GM18868 (cell line): Measurements from ENCODE around the gene ADNP.

Source experiments
- ATAC-seq: cut with Tn5 transposase; IDR thresholded peaks from one replicate; pipeline ENCODE4 v1.9.1; 2021; ENCODE audit warnings: mild to moderate bottlenecking, moderate library complexity; ENCODE audit not compliant: unreplicated experiment

ADNP gene

GRCh38 chr20:50874111-50874757 is 57.0 kb downstream of the ADNP start:
- ATAC-seq = no peak

DNA sequence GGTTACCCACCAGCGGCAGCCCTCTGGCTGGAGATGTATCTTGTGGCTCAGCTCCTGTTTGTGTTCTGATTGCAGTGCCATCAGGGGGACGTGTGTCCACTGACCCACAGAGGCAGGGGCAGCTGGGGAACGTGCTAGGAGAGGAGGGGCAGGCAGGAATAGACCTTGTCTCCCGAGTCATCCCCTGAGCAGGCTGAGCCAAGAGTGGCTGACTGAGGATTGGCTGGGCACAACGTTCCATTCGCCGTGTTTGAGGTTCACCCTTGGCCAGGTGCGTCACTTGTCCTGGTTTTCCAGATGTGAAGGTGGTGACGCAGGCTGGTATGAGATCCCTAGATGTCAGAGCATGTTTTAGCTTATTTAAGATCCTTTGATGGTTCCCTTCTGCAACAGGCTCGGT is 57.7 kb downstream of the ADNP start:
- no peak for ATAC-seq

GRCh38 chr20:50872560-50873425 is 58.4 kb downstream of the ADNP start:
- no peak for ATAC-seq

DNA sequence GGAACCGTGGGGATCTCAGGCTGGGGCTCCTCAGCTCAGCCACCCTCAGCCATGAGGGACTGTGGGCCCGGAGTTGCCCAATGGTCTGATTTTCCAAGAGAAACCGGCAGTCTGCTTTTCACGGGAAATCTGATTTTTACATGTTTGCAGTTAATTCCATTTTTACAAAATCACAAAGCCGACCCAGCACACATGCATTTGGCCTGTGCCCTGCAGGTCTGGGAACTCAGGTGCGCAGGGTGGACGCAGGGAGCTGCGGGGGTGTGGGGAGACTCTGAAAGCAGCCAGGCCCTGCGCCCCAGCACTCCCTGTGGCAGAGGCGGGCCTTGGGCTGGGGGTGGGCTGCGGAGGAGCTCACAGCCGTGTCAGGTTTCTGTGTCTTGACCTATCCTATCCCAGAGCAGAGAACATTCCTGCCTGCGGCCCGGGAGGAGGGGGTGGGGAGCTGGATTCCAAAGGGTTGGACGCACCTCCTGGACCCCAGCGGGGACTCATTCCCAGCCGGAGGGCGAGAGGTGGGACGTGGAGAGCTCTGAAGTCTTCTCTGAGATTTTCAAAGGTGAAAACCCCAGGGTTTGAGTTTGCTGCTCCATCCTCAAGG is 60.6 kb downstream of the ADNP start:
- ATAC-seq = no peak

DNA sequence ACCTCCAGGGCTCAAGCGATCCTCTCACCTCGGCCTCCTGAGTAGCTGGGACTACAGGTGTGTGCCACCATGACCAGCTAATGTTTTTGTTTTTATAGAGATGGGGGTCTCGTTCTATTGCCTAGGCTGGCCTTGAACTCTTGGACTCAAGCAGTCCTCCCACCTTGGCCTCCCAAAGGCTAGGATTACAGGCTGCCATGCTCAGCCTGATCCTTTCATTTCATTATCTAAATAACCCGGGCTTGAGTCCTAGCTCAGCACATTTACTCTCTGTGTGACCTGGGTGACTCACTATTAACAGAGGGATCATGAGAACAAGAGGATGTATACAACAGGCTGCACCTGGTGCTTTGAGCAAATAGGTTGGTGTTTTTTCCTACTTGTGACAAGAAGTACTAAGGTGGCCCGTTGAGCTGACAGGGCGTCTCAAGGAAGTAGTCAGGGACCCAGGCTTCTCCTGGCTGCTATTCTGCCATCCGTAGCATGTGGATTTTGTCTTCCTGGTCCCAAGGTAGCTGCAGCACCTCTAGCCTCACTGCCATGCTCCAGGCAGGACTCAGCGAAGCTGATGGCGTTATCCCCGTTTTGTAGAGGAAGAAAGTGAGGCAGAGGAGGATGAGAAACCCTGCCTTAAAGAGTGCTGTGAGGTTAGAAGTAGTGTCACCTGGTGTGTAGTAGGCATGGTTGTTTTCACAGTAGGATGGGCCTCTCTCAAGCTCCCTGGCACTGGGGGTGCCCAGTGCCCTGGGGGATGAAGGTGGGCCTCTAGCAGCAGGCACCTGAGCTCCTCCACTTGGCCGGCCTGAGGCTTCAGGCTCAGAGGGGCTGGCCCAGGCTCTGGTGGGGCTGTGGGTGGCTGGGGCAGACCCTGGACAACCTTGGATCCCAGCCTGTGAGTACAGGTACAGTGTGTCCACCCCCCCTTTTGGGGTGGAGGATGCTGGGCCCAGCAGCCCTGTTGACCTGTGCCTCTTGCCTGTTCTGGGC is 62.4 kb downstream of the ADNP start:
- ATAC-seq = no peak

- ATAC-seq = no peak
Measured at GRCh38 chr20:50867805-50868204, 63.4 kb downstream of the ADNP start.

DNA sequence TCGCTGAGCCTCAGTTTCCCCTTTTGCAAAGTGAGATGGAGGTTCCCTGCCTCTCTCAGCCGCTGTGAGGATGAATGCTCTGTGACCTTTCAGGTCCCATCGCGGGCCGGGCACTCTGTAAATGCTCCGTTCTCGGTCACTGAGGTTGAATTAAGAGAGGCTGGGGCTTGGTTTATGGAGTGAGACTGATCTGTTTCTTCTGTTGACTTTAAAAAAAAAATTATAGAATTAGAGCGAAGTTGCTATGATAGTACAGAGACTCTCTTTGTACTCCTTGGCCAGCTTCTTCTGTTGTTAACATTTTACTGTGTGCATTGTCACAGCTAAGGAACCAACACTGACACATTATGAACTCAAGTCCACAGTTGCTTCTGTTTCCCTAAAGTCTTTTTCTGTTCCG is 64.4 kb downstream of the ADNP start:
- no peak for ATAC-seq

DNA sequence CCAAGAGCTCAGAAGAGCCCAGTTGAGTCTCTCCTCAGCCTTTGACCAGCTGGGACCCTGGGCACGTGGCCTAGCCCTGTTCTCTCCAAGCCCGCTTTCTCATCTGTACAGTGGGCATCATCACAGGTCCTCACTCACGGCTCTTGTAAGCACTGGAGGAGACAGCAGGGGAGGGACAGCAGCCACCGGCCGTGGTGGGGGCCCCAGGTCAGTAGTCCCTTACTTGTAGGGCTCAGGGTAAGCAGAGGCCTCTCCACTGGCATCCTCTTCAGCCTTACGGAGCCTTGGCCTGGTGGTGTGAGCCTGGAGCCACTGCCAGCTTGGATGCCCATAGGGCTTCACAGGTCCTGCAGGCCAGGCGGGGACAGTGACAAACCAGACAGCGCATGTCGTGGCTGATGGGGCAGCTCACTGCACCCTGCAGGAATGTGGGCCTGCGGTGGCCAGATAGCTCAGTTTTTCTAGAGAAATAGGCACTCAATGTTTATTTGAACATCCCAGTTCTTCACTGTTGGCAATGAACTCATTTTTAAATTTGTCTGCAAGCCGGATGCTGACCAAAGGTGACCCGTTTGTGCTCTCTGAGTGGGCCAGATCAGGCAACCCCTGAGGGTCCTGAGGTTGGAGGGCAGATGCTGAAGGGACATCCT is 65.1 kb downstream of the ADNP start:
- no peak for ATAC-seq

GRCh38 chr20:50865591-50865990 is 65.6 kb downstream of the ADNP start:
- no peak for ATAC-seq

DNA sequence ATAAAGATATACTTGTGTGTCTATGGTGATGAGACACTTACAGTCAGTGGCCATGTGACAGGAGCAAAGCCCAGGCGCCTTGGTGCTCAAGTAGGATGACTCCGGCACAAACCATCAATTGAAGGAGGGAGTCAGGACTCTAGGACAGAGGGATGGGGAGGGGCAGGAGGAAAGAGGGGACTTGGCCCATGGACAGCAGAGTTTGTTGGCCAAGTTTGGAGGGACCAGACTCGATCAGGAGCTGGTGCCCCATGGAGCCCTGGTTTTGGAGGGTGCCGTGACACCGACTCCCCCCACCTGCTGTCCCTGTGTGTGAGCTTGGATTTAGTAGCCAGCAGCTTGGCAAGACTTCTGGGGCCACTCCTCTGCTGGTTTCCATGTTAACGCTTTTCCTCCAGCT is 66.1 kb downstream of the ADNP start:
- ATAC-seq = no peak

DNA sequence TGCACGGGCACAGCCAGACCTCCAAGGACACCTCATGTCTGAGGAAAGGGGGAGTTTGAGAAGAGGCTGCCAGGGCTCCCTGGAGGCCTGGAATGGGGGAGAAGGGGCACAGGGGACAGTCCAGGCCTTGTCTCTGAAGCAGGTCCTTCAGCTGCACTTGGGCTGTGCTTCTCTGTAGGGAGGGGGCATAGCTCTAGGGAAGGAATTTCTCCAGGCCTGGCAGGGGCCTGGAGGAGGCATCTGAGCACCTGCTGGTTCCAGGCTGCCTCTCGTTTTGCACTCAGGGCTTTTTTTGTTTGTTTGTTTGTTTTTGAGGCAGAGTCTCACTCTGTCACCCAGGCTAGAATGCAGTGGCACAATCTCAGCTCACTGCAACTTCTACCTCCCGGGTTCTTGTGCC is 68.7 kb downstream of the ADNP start:
- no peak for ATAC-seq

DNA sequence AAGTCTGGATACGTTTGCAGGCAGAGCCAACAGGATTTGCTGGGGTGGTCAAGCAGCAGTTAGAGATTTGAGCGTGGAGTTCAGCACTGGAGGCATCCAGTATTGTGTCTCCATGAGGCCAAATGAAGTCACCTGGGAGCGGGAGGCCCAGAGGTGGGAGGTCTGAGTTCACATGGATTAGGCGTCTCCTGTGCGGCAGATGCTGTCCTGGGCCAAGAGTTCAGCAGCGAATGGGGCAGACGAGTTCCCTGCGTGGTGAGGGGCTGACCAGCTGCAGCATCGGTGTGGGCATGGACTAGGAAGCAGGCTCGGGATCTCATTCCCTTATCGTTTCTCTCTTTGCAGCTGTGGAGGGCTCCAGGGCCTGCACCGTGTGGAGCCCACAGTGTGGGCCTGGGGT is 70.2 kb downstream of the ADNP start:
- ATAC-seq = no peak

DNA sequence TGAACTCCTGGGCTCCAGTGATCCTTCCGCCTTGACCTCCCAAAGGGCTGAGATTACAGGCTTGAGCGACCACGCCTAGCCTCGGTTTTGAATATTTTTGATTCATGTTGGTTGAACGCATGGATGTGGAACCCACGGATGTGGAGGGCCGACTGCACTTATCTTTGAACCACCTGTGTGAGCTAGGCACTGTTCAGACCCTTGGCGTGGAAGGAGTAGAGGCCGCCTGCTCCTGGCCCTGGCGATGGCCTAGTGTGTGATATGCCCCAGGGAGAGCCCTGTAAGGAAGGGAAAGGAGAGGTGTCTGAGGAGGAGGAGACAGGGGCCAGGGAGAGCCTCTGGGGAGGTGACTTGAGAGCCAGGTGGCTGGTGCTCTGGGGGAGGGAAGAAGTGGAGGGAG is 72.1 kb downstream of the ADNP start:
- peak; percentile 41 for ATAC-seq

- no peak for ATAC-seq
Measured at GRCh38 chr20:50858525-50858924, 72.7 kb downstream of the ADNP start.

DNA sequence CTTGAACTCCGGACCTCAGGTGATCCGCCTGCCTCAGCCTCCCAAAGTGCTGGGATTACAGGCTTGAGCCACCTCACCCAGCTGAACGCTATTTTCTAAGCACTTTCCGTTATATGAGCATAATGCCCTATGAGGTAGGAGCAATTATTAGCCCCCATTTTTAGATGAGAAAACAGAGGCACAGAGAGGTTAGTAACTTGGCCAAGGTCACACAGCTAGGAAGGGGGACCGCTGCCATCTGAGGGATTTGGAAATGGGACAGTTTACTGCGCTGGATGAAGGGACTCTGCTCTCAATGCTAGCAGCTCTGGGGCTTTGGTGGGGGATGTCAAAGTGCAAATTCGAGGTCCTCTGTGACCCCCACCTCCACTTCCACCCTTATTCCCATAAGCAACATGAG is 73.9 kb downstream of the ADNP start:
- no peak for ATAC-seq

GRCh38 chr20:50856475-50857041 is 74.7 kb downstream of the ADNP start:
- ATAC-seq = no peak

DNA sequence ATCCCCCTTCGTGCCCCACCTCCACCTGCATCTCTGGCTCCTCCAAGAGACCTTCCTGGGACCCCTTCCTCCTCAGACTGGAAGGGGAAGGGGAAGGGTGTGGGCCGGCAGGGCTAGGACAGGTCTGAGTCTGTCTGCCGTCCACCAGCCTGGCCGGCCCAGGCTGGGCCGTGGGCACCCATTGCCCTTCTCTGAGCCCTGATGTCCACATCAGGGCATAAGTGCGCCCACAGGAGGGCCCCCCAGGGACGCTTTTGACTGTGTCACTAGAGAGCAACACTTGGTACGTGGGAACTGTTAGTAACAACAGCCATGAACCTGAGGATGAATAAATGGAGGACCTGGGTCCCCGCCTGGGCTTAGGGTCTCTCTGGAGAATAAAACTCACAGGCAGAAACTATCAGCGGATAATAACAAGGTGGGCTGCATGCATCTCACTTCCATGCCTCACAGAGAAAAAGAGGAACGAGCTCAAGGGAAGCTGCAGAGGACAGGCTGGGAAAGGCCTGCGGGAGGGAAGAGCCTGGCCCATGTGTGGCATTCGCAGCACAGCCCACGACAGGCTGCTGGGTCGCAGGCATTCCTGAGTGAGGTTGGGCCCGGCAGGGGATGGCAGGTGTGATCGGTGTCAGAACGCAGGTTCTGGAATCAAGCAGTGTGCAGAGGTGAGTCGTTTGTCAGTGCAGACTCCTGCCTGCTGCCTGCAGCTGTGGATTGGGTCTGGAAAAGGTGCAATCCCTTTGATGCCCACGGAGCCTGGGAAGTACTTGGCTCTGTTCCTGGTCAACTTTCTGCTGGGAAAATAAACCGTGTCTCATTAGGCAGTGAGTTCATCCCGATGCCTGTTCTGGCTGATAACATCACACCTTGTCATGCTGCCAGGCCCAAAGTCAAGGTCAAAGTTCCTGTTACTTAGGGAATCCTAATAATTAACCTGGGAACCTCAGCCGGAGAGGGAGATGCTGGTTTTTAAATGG is 75.5 kb downstream of the ADNP start:
- no peak for ATAC-seq

DNA sequence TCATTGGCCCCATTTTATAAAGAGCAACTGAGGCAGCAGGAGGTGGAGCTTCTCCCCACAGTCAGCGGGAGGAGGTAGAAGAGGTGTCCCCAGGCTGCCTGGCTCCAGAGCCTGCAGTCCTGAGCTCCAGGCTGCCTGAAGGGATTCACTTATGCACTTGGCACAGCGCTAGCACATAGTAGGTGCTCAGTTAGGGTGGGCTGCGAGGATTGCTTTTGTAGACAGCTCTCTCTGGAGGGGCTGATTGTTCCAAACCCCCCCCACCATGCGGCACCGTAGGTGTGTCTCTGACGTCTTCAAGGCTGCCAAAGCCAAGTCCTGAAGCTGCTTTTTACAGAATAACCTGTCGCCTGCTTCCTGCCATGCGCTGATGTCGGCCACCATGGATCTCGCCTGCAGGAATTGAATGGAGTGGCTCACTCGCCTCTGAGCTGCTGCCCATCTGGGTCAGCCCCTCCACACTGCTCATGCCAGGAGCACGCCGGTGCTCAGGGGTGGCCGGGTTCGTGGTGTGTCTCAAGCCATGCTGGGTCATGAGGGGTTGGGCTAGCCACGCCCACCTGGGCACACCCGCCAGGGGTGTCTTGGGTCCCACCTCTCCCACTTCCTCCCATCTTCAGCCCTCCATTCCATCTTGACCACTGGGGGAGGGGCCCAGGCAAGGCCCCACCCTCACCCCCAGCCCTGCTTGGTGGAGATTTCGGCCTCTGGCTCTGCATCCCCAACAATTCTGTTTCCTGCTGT is 76.6 kb downstream of the ADNP start:
- no peak for ATAC-seq
